IPS DF 4.7 (cell line): Measurements from ENCODE around the gene NQO2.
"Not testable (repeated sequence)": the region's sequence is repeated elsewhere in the genome, so short reads cannot be mapped to it uniquely, and the experiment has no call there.

Source experiments
- DNase-seq: peaks from one replicate; pipeline ENCODE4 v3.0.0-alpha.2; 2013; ENCODE audit warnings: low spot score; ENCODE audit errors: extremely low read depth

NQO2 gene

DNA sequence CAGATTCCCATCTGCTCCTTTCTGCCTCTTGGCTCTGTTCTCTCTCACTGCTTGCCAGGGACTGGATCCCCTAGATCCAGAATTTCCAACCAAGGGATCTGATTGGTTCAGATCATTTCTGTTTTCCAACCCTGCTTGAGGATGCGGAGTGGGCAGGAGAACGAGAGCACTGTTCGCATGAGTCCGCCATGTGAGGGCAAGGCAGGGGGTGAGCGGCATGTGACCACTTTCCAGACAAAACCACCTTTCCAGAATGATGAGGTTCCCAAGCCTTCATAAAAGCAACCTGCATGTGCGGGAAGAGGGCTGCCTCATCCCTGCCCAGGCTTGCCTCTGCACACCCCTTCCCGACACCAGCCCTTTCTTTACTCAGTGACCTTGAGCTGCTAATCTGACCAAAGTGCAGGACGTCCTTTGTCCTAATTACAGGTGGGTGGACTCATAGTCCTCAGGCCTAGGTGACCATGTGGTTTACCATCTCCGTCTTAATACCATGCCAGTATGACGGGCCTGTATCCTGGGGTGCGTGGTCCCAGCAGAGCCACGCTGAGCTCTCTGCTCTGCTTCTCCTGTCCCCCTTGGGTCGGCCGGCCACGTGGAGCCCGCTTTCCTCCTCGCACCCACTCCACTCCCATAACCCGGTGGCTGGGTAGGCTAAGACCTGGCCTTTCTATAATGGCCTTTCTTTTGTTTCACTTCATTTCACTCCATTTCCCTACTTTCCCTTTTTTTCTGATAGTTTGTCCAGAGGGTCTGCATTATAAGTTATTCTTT is 14.4 kb downstream of the NQO2 start:
- DNase-seq = no peak

DNA sequence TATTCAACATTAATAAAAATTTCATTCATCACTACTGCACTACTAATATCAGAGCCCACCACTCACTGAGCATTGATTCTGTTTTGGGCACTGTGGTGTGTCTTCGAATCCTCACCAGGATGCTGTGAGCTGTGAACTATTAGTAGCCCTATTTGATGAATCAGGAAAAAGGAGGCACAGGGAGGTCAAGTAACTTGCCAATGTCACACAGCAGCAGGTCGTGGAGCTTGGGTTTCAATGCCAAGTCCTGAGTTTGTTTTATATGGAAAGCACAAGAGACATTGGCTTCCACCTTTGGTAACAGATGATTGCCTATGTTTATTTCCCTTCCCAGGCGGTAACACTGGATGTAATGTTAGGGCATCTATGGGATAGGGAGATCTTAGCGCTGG is 15.0 kb downstream of the NQO2 start:
- DNase-seq = no peak

DNA sequence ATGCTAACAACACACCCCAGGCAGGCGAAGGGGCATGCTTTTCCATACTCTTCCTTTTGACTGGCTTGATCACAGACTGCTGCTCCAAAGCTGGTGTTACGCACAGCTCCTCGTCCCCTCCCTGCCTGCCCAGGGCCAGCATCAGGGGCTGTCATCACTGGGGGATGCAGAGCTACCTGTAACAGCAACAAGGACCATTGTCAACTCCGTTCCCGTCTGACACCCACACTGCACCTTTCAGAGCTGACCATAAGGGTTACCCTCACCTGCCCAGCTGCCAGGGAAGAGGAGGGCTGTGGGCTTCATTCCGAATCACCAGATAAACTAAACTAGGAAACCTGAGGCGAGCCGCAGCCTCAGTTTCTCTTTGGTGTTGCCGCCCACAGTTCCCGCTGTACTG is 15.4 kb downstream of the NQO2 start:
- DNase-seq = no peak

DNA sequence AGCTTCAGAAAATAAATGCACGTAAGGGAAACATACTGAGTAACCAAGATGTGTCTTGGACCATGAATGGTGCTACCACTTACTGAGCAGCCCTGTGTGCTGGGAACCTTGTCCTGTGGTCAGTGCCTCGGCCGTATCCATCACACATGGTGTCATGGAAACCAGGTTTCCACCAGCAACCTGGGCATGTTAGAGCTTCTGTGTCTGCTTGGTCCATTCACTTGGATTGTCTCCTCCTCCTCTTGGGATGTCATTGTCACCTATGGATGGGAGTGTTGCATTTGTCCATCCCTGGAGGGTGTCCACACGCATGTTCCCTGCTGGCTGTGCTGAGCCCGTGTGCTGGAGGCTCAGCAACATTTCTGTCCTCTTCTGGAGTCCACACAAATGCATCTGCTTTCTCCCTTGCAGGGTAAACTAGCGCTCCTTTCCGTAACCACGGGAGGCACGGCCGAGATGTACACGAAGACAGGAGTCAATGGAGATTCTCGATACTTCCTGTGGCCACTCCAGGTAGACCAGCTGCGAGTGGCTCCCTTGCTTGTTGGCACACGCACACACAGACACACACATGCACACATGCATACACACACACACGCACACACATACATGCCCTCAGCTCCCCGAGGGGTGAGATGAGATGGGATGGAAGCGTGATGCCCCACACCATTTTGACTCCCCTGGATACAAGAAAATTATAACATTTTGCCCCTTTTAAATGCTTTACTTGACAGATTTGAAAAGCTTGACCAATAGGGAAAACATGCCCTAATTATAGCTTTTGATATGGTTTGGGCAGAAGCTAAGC is 17.0 kb downstream of the NQO2 start:
- DNase-seq = no peak

DNA sequence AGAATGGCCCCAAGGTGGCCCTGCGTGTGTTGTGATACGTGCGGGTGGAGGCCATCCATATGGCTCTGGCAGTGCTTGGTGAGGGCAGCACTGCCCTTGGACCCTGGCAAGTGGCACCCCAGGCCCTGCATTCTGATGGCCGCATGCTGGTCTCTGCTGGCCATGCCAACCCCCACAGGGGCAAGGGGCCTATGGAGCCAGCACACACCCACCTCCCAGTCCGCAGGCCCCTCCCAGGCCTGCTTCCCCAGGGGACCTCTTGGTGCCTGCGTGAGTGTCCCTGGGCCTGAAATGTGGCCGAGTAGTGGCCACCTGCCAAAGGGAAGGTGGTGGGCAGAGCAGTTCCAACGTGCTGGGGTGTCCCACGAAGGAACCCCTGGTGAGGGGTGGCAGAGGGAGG is 17.6 kb downstream of the NQO2 start:
- DNase-seq = no peak

- DNase-seq = no peak
Measured at GRCh38 chr6:3019065-3019464, 19.4 kb downstream of the NQO2 start.

- no peak for DNase-seq
Measured at GRCh38 chr6:3019749-3020320, 20.1 kb downstream of the NQO2 start.

- DNase-seq = not testable (repeated sequence)
Measured at GRCh38 chr6:3020976-3021598, 21.4 kb downstream of the NQO2 start.

DNA sequence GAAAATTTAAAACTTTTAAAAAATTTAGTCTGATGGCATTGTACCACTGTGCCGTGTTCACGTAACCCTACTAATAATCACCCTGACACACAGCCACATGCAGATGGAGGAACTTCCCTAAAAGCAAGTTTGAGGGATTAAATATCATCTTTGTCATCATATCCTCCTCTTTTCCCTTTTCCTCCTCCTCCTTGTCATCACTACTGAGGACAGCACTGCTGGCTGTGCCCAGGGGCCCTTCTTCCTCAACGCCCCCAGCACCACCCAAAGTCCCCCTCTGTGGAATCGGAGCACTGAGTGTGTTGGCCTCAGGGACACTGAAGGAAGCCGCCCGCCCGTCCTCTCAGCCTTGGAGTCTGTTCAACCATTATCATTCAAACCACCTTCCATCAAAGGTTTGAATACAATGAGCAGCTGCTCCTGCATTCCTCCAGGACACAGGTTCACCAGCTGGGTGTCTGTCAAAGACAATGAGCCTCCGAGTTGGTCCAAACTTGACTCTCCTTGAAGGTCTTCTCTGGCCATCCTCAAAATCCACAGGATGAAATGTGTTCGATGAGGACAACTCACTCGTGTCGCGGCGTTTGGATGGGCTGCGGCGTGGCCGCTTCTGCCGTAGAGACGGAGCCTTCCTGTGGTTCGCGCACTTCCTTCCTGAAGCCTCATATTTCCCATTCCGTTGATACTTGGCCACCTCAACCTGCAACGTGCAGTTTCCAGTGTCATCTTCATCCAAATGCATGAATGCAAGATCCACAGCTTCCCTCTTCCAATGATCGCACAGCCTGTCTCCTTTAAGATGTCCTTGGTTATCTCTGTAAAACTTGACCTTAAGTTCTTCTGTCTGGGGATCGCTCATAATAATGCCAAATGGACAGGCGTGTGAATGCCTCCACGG is 23.3 kb downstream of the NQO2 start:
- DNase-seq = no peak

- DNase-seq = no peak
Measured at GRCh38 chr6:3023663-3024483, 24.2 kb downstream of the NQO2 start.

- no peak for DNase-seq
Measured at GRCh38 chr6:3026791-3027626, 27.3 kb downstream of the NQO2 start.

- not testable (repeated sequence) for DNase-seq
Measured at GRCh38 chr6:3028156-3028555, 28.5 kb downstream of the NQO2 start.

- DNase-seq = no peak
Measured at GRCh38 chr6:3031857-3032640, 32.4 kb downstream of the NQO2 start.

GRCh38 chr6:3032986-3033385 is 33.3 kb downstream of the NQO2 start:
- no peak for DNase-seq

GRCh38 chr6:3033652-3034051 is 34.0 kb downstream of the NQO2 start:
- DNase-seq = no peak

GRCh38 chr6:3035397-3035796 is 35.7 kb downstream of the NQO2 start:
- no peak for DNase-seq

GRCh38 chr6:3036861-3037637 is 37.4 kb downstream of the NQO2 start:
- DNase-seq = no peak
